ENCODE measurements around the gene MAP2K5. TPM values are rescaled to one million over a fixed set of nuclear protein-coding genes. Genes with fewer than 3 reads are reported as not detected.

Gene MAP2K5
- polyA plus RNA-seq, 2 of the 4 experiments (the other 2 are of a cell fraction) = 7.8 to 11.0 TPM

GRCh38 chr15:67839929-67840748 is 297.6 kb downstream of the MAP2K5 start, which contains the start of gene RNU6-1 (continued):
- TF ChIP-seq SREBF2 (IDR thresholded peaks at IDR 0.05) = peak; percentile 89
- TF ChIP-seq ZSCAN20 (CRISPR knock-in tag; IDR thresholded peaks at IDR 0.05) = no peak
- no peak for TF ChIP-seq KDM5A (IDR thresholded peaks at IDR 0.05)
- TF ChIP-seq CBX2 (IDR thresholded peaks at IDR 0.05; ENCODE audit: borderline replicate concordance, low read depth) = no peak
- no peak for TF ChIP-seq NR3C1 (IDR thresholded peaks at IDR 0.05)
- TF ChIP-seq HOXA7 (CRISPR knock-in tag; IDR thresholded peaks at IDR 0.05) = no peak
- TF ChIP-seq RFX5 (IDR thresholded peaks at IDR 0.05) = no peak
- TF ChIP-seq CTCF (IDR thresholded peaks at IDR 0.05) = no peak; the same call in 2 of the 3 replicates
- no peak for TF ChIP-seq NFE2L2 (conservative IDR thresholded peaks at IDR 0.05; ENCODE audit: low read length)
- peak; percentile 90; the same call in 2 of the 3 replicates for TF ChIP-seq BCL3 (IDR thresholded peaks at IDR 0.05)
- peak; percentile 100 for TF ChIP-seq ZNF302 (CRISPR knock-in tag; IDR thresholded peaks at IDR 0.05)

GRCh38 chr15:67840749-67841512 is 298.4 kb downstream of the MAP2K5 start:
- Histone ChIP-seq H3K4me1 (peaks cover 13% of the 10 kb centered on the region), H3K4me2 (peak overlapping the region; percentile 93), H3K27ac (peak overlapping the region; percentile 87 to 92), H3K9me3 (no peaks in the 10 kb centered on the region), H3K4me3 (peak overlapping the region; percentile 69)
- POLR2A ChIA-PET = interaction anchor here (0.6 to 1.1 kb wide), 4 partner anchors 214 to 430 kb away, joined by 3 to 7 read pairs (median 4); partner anchors contain the start of gene PIAS1
- 24% methylated on average over 17 of the region's 17 CpGs for WGBS (ENCODE audit: missing lambda C conversion rate)
- ATAC-seq = peak in 1 of 2 experiments; percentile 63; a peak in 5 of 6 replicates
- FAIRE-seq = no peak
- CTCF ChIA-PET = interaction anchor here (0.8 to 2.4 kb wide), 6 partner anchors 16 to 314 kb away, joined by 3 to 12 read pairs (median 3); no protein-coding TSS in a partner anchor
- DNase-seq (ENCODE audit: low read depth in 1 of 2, low spot score in 1 of 2) = peak; percentile 52 to 86
- no peak for TF ChIP-seq USF2 (IDR thresholded peaks at IDR 0.05)
- TF ChIP-seq ZFP36 (IDR thresholded peaks at IDR 0.05; ENCODE audit: borderline replicate concordance, partially characterized antibody) = no peak
- TF ChIP-seq RFX5 (IDR thresholded peaks at IDR 0.05) = no peak
- no peak for TF ChIP-seq FOXS1 (CRISPR knock-in tag; IDR thresholded peaks at IDR 0.05)
- no peak for TF ChIP-seq TFCP2L1 (CRISPR knock-in tag; IDR thresholded peaks at IDR 0.05)
- no peak for TF ChIP-seq HOXB13 (CRISPR knock-in tag; IDR thresholded peaks at IDR 0.05; ENCODE audit: low read depth)
- peak in 1 of 2 experiments; percentile 4; a peak in 1 of 5 replicates for TF ChIP-seq RAD21 (conservative IDR thresholded peaks at IDR 0.05 in 1 of 2, IDR thresholded peaks at IDR 0.05 in 1 of 2)
- TF ChIP-seq GATA3 (IDR thresholded peaks at IDR 0.05; ENCODE audit: borderline replicate concordance) = 0 out of 2 replicates have a peak, but pooled peaks have one; percentile 13
- TF ChIP-seq CBX2 (IDR thresholded peaks at IDR 0.05; ENCODE audit: borderline replicate concordance, low read depth) = no peak
- no peak for TF ChIP-seq JUN (IDR thresholded peaks at IDR 0.05)
- no peak for TF ChIP-seq ZC3H11A (IDR thresholded peaks at IDR 0.05)
